UCSD-AML1 (cell line): ENCODE results near the gene FOXP1.

Experiments used
- DNase-seq: peaks from one replicate; lab custom pipeline; 2025; ENCODE audit not compliant: unreplicated experiment; lab: John Stamatoyannopoulos, UW

The FOXP1 gene

GRCh38 chr3:71433631-71434030 lies 149.9 kb downstream of the FOXP1 start:
- no peak for DNase-seq

DNA sequence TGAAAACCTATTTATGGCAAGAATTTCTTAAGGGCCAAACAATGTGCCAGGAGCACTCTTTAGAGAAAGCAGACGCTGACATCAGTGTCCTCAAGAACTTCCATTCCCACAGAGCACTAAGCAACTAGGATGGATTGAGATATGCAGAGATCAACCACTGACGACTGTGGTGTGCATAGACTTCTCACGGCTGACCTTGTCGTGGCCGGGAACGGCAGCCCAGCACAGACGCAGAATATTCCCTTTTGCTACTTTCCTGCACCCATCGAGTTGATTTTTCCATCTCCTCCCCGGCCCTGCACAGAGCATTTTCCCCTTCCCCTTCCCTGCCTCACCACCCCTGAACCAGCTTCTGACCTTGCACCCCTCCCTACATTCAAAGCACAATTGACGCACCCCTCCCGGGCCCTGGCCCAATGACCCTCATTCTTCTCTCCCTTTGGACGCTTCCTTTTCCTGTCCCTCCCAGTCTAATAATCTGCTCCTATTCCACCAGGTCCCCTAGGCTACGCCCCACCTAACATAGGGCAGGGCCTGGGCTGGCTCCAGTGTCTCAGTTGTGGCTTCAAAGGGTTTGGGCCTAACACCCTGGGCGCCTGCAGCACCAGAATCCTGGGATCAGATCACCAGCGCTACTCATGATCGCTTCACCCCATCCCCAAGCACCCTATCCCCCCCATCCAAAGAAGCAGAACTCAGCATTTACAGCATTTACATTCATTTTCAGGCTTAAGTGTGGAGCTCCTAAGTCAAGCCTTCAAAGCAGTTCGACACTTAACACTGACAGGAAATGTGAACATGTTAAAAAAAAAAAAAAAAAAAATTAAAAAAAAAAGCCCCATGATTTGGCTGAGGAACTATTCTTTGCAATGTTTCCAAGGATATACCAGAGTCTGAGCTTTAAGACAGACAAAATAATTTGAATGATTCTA lies 151.2 kb downstream of the FOXP1 start:
- no peak for DNase-seq

- no peak for DNase-seq
These were observed 152.5 kb downstream of the FOXP1 start for GRCh38 chr3:71430941-71431552.

- no peak for DNase-seq
These were observed 153.9 kb downstream of the FOXP1 start for GRCh38 chr3:71429597-71429988.

- DNase-seq, result no peak
These were observed 154.5 kb downstream of the FOXP1 start for GRCh38 chr3:71428841-71429596.

DNA sequence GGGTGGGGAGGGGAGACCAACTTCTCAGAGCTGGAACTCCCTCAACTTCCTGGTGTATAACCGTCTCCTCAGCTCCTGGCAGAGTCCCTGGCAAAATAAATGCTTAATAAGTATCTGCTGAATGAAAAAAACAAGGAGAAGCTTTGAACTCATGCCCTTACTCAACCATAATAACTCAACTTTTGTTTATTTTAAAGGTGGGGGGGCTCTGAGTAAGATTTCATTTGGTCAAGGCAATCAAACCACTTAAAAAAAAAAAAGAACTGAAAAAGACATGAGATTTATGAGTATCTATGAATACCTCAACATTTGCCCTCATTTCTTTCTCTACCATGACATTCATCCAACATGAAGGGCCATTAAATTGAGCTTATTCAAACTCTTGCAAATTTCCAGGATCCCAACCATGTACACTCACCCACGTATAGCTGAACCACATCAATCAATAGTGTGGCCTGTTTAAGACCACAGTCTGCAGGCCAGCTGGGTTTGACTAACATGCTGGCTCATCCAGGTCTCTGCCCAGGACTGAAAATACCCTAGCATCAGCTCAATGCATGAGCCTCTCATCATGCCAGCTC lies 157.9 kb downstream of the FOXP1 start:
- no peak for DNase-seq

DNA sequence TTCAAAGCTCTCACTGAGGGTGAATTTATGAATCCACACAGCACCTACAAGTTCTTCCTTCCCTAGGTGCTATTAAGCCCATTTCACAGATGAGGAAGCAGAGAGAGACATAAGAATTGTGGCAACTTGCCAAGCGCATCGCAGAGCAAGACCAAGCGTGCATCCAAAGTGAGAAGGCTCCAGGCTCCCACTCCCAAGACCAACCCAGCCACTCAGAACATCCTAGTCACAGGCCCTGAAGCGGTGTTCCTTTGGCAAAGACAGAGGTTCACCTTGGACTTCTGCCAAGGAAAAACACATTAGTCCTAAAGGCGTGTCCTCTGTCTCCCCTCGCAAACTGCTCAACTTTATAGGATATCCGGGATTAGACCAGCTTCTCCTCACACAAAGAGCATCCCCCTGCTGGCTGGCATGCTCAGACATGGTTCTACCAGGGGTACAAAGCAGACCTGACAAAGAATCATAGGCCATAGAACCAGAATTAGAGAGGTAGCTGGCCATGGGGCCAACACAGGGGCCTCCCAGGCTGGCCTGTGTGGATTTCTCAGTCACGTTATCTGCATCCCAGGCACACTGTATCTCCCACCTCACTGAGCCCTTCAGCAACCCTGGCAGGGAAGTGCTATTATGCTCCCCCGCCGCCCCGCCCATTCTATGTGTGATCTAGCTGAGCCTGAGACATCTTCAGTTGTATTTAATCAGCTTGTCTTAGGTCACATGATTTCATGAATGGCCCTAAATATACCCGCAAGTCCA lies 160.2 kb downstream of the FOXP1 start:
- no peak for DNase-seq

GRCh38 chr3:71421820-71422566 lies 161.5 kb downstream of the FOXP1 start:
- no peak for DNase-seq

DNA sequence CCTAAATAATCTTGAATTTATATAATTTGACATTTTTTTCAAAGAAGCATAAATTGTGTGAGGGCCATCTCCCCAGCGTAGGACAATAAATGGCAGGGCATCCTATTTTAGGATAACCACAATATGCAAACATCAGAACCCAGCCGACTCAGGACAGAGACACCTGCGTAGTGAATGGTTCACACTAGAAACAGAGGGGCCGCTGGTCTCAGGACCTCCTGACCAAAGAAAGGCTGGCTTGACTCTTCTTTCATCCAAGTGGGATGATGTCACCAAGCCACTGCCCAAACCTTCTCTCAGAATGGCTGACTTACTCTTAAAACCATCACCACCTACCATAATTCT lies 162.1 kb downstream of the FOXP1 start:
- no peak for DNase-seq

DNA sequence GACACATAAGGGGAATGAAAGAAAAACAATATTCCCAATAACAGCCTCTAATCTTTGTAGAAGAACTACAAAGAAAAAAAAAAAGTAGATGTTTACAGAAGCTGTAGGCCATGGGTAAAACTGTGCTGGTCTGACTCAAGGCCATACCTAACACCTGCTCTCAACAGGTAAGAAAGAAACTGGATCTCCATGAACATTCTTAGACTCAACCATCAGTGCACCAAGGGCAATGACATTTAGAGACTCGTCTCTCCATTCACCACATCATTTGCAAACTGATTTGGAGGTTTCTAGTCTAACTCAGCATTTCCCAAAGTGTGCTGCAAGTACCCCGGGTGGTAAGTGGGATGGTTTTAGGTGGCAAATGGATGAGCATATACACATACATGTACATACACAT lies 164.2 kb downstream of the FOXP1 start:
- DNase-seq, result no peak

GRCh38 chr3:71417791-71418190 lies 165.7 kb downstream of the FOXP1 start:
- DNase-seq, result no peak

DNA sequence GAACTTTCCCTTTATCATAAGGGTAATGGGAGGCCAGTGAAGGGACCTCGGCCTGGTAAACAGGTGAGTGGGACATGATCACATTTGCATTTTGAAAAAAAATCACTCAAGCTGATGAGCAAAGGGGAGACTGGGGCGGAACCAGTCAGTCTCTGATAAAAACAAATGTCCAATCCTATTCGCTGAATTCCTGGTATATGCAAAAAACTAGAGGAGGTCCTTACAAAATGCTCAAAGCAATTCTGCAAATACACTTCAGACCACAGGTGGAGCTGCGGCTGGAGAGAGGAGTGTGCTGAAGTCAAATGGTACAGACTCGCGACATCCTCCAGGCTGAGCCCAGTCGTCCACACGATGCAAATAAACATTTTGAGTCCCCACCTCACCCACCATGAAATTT lies 166.7 kb downstream of the FOXP1 start:
- DNase-seq, result no peak

GRCh38 chr3:71415681-71416122 lies 167.8 kb downstream of the FOXP1 start:
- no peak for DNase-seq

DNA sequence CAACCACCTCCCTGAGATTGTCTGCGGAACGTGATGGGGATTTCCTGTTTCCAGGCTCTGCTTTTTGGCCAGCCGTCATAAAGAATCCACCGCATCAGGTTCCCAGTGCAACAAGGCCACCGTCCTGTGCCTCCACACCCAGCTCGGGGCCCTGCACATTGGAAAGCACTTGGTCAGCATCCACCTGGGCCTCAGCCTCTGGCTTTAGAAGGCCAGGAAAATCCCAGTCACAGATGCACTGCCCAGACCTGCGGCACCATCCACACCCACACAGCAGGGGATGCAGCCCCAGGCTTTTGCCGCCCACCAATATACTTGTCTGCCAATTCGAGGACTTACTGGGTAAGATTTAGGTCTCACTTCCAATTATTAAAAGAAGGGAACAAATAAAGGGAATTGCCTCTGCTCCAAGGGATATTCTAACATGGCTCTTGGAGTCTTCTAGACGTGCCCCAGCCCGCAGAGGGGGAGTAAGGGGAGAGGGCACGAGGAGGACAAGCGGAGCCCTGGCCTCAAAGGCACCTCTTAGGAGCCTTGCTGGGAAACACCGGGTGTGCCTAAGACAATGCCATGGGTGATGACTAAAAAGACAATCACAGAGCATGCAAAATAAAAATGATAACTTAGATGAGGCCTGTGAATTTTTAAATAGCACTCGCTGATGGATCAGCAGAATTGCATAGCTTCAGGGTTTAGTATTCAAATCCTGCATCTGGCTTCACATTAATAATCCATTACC lies 169.2 kb downstream of the FOXP1 start:
- no peak for DNase-seq

- DNase-seq, result no peak
These were observed 170.0 kb downstream of the FOXP1 start for GRCh38 chr3:71413572-71413971.

DNA sequence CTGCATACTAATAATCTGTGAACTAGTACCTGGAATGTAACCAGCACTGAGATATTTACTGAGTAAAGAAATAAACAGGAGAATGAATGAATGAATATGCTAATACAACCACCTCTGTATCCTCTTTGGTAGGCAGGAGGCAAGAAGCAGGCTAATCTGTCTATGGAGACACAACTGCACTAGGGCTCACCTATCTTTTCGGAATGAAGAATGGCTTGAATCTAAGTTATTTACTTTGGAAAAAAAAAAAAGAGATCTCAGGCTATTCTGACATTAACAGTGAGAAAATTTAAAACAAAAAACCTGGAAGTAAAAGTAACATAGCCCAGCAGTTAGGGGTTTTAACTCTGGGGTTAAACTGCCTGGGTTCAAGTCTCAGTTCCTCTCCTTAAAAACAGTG lies 174.2 kb downstream of the FOXP1 start:
- DNase-seq, result no peak

- no peak for DNase-seq
These were observed 174.6 kb downstream of the FOXP1 start for GRCh38 chr3:71408903-71409302.

DNA sequence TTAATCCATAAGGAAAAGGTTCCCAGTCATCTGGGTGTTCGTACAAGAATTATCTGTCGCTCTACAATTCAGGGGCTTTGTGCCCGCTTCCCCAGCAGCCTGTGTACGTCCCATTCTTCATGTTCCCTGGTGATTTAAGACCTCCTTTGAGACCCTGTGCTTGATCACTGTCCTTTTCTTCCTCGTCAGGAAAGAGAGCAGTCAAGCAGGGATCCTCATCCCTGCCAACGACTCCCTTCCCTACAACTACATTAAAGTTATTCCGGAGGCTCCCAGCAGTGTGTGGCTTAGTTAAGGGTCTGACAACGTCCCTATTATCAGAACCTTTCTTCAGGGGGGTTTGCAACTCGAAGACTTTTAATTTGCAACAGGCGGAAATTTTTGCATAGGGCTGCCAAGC lies 175.7 kb downstream of the FOXP1 start:
- no peak for DNase-seq
